GM12801 (cell line): ENCODE results near the gene SERPINE2.

Experiments
- TF ChIP-seq, protein P1 (sequence below): IDR thresholded peaks from one replicate; pipeline ENCODE4 v1.5.1; 2011; ENCODE audit warnings: control low read depth; ENCODE audit not compliant: insufficient read length; ENCODE audit errors: extremely low read depth

The SERPINE2 gene

GRCh38 chr2:224077773-224078507, 38.9 kb upstream of the SERPINE2 start:
- TF ChIP-seq, protein P1, sequence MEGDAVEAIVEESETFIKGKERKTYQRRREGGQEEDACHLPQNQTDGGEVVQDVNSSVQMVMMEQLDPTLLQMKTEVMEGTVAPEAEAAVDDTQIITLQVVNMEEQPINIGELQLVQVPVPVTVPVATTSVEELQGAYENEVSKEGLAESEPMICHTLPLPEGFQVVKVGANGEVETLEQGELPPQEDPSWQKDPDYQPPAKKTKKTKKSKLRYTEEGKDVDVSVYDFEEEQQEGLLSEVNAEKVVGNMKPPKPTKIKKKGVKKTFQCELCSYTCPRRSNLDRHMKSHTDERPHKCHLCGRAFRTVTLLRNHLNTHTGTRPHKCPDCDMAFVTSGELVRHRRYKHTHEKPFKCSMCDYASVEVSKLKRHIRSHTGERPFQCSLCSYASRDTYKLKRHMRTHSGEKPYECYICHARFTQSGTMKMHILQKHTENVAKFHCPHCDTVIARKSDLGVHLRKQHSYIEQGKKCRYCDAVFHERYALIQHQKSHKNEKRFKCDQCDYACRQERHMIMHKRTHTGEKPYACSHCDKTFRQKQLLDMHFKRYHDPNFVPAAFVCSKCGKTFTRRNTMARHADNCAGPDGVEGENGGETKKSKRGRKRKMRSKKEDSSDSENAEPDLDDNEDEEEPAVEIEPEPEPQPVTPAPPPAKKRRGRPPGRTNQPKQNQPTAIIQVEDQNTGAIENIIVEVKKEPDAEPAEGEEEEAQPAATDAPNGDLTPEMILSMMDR, result no peak

DNA sequence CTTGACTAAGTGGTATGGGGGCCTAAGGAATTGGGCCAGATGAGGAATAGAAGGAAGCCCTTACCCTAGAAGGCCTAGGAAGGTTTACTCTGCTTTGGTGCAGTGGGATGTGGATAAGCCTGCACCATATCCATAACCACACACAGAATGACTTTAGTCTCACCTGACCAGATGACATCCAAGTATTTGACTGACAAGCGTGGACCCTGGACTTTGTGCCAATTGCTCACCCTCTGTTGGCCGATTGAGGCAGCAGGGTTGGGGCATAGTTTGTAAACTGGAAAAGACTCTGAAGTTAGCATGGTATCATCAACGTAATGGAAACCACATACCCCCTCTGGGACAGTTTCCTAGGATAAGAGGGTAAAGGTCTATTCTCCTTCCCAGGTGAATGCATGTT, 36.5 kb upstream of the SERPINE2 start:
- TF ChIP-seq, protein P1, result no peak

DNA sequence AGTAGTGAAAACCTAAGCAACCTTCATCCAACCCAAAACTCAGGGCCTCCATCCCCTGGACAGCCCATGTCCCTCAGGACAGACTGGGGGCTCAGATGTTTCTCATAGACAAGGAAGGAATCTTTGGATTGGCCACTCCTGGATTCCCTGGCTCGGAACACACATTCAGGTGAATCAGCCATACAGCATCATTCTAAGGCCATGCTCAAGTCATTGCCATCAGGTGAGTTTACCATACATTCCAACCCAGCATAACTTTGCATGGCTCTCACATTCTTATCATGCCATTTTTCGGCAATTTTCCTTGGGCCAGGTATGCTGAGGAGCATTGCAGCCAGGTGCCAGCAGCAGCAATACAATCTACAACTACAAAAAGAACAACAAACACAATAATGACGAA, 34.6 kb upstream of the SERPINE2 start:
- TF ChIP-seq, protein P1, result no peak

GRCh38 chr2:224072541-224073188, 33.6 kb upstream of the SERPINE2 start:
- TF ChIP-seq, protein P1, result no peak

DNA sequence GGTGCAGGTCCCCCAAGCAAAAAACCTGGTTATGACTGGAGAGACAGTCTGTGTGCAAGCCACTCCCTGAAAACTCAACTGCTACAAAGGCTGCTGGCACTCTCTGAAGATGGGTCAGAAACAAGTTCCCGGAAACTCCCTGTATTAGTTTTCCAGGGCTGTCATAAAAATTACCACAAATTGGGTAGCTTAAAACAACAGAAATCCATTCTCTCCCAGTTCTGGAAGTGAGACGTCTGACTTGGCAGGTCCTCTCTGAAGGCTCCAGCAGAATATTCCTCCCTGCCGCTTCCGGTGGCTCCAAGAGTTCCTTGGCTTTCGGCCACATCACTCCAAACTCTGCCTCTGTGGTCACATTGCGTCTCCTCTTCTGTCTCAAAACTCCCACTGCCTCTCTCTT, 30.1 kb upstream of the SERPINE2 start:
- TF ChIP-seq, protein P1, result no peak

- TF ChIP-seq, protein P1, result no peak
Observed at GRCh38 chr2:224063298-224063648, 24.2 kb upstream of the SERPINE2 start.

GRCh38 chr2:224062481-224063297, 23.6 kb upstream of the SERPINE2 start:
- TF ChIP-seq, protein P1, result no peak
